ENCODE measurements around the gene B4GALNT3. TPM values are rescaled to one million over a fixed set of nuclear protein-coding genes. Genes with fewer than 3 reads are reported as not detected.

The B4GALNT3 gene
- total and polyA plus RNA-seq, 8 donors, result 2.7 to 34.0 (median 5.7) TPM

DNA sequence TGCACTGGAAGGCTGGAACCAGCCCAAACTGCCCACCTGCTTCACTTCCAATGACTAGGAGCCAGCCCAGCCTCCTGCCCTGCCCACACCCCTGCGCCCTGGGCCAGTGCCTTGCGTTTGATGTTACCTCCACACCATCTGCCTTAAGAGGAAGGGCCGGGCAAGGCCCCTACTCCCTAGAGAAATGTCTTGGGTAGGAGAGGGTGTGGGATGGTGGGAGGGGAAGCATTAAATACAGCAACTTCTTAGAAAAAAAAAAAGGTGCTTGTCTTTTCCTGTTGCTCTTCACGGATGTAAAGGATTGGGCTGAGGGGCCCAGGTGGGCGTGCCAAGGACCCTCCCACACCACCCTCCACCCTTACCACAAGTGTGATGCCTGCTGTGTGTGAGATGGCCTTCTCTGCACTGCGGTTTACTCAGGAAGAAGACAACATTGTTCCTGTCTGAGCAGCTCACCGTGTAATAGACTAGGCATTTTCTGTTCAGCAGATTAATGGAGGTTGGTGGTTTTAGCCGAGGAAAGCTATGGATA lies 103.6 kb downstream of the B4GALNT3 start:
- no peaks in the 10 kb centered on the region for H3K9me3 ChIP-seq
- H3K27me3 ChIP-seq, result no peaks in the 10 kb centered on the region
- no peak for DNase-seq
- peaks cover 0 to 28% of the 10 kb centered on the region in 2 donors for H3K36me3 ChIP-seq
- intact Hi-C loops (cut with DNase I), result no loop called here
- peaks cover 0 to 46% of the 10 kb centered on the region in 2 donors for H3K4me1 ChIP-seq
- no peak for TF ChIP-seq CTCF (IDR thresholded peaks at IDR 0.05)
- ATAC-seq, result no peak
- no peak overlapping the region for H3K4me3 ChIP-seq
- H3K27ac ChIP-seq, result peak overlapping the region in 1 of 2 donors; percentile 94

DNA sequence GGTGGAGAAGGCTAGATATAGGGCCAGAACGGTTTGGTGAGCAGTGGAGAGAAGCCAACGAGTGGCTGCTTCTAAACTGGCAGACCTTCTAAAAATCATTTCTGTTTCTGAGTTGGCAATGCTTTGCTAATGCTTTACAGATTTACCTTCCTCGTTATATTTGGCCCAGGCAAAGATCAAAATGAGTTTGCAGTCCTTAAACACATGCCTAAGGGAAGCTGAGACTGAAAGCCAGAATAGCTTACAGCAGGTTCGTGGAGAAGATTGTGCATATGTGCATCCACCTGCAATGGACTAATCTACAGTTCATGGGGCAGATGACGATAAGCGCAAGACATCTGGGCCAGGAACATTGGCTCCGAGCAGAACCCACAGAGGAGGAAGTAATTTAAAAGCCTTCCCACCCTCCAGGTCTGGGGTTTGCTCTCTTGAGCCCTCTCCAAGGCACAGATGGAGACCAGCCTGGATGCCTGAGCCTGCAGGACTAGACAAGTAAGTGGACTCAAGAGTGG lies 104.1 kb downstream of the B4GALNT3 start:
- TF ChIP-seq CTCF (IDR thresholded peaks at IDR 0.05), result no peak
- H3K27me3 ChIP-seq, result no peaks in the 10 kb centered on the region
- H3K27ac ChIP-seq, result peak overlapping the region in 1 of 2 donors; percentile 94
- H3K9me3 ChIP-seq, result no peaks in the 10 kb centered on the region
- no peak overlapping the region for H3K4me3 ChIP-seq
- H3K4me1 ChIP-seq, result peaks cover 0 to 46% of the 10 kb centered on the region in 2 donors
- peaks cover 0 to 23% of the 10 kb centered on the region in 2 donors for H3K36me3 ChIP-seq
- intact Hi-C loops (cut with DNase I), result no loop called here
- ATAC-seq (no peak), DNase-seq (no peak)

DNA sequence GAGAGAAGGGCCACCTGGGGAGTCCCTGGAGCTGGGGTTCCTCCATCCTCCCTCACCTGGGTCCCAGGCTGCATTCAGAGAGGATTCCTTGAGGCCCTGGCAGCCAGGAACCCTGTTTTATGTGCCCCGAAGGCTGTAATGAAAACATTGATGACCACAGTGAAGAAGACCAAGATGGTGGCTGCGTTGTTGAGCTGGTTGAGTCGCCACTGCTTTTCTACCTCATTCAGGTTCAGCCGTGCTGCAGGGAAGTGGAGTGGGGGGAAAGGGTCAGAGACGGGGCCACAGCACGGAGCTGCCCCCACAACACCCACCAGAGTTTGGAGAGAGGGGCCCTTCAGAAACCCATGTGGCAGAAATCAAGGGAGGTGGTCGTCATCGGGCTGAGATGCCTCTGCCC lies 105.4 kb downstream of the B4GALNT3 start:
- Histone ChIP-seq H3K36me3 (peaks cover 0 to 13% of the 10 kb centered on the region in 2 donors), H3K9me3 (no peaks in the 10 kb centered on the region), H3K27me3 (no peaks in the 10 kb centered on the region), H3K4me3 (no peak overlapping the region), H3K4me1 (peaks cover 0 to 48% of the 10 kb centered on the region in 2 donors), H3K27ac (no peak overlapping the region)
- intact Hi-C loops (cut with DNase I), result no loop called here
- DNase-seq (no peak), ATAC-seq (no peak)
- TF ChIP-seq CTCF (IDR thresholded peaks at IDR 0.05), result no peak

DNA sequence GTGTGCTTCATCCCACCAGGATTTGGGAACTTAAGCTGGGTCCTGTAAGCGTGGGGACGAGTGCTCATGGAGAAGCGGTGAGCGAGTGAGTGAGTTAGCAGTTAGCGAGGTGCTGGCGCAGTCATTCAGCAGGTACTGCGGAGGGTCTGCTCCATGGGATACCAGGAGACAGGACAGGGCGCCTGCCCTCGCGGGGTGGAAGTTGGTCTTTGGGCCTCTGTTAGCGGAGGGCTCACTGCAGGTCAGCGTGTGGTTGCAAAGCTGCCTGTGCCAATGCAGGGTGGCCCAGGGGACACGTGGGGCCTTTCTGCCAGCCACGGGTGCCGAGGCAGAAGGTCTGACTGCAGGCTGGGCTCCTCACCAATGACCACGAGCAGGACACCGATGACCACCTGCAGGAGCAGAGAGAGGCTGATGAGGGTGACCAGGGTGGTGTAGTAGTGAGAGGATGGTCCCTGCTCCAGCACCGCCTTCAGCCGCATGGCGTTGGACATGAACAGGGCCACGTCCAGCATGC lies 105.9 kb downstream of the B4GALNT3 start:
- TF ChIP-seq CTCF (IDR thresholded peaks at IDR 0.05), result no peak
- intact Hi-C loops (cut with DNase I), result no loop called here
- Histone ChIP-seq H3K36me3 (peaks cover 0 to 13% of the 10 kb centered on the region in 2 donors), H3K4me3 (no peak overlapping the region), H3K27me3 (no peaks in the 10 kb centered on the region), H3K9me3 (no peaks in the 10 kb centered on the region), H3K4me1 (peaks cover 0 to 49% of the 10 kb centered on the region in 2 donors), H3K27ac (no peak overlapping the region)
- DNase-seq (no peak), ATAC-seq (no peak)

GRCh38 chr12:568486-568885 lies 108.7 kb downstream of the B4GALNT3 start:
- Histone ChIP-seq H3K27me3 (no peaks in the 10 kb centered on the region), H3K4me3 (no peak overlapping the region), H3K36me3 (peaks cover 0 to 8% of the 10 kb centered on the region in 2 donors), H3K27ac (no peak overlapping the region), H3K9me3 (no peaks in the 10 kb centered on the region), H3K4me1 (peaks cover 7 to 37% of the 10 kb centered on the region in 2 donors)
- DNase-seq (no peak), ATAC-seq (no peak)
- TF ChIP-seq CTCF (IDR thresholded peaks at IDR 0.05), result no peak
- intact Hi-C loops (cut with DNase I), result no loop called here
